GM12878 (cell line): ENCODE measurements around the gene SMARCB1. TPM values are rescaled to one million over a fixed set of nuclear protein-coding genes. Genes with fewer than 3 reads are reported as not detected.

ENCODE experiments used
- ATAC-seq: fragments of 200-7000 bp; cut with Tn5 transposase; 3 replicates; pipeline ENCODE4 v1.9.1; 2020; ENCODE audit warnings: mild to moderate bottlenecking, moderate library complexity
- BruUV-seq: library from RNA; stranded (reverse); fragments of 400-500 nt; replicated peaks from 2 replicates; lab custom pipeline; 2021; lab: Mats Ljungman, UMichigan
- CTCF ChIA-PET: fragments of 300-600 bp; sonication (Branson Sonifier 250); formaldehyde crosslinking; extraction: SDS; loops from one replicate; lab custom pipeline; 2021; ENCODE audit warnings: inconsistent platforms; lab: Yijun Ruan, JAX
- POLR2A ChIA-PET: fragments of 350-600 bp; formaldehyde crosslinking; extraction: SDS; loops from one replicate; lab custom pipeline; 2021; ENCODE audit warnings: inconsistent platforms; lab: Charles Lee
- RAD21 ChIA-PET: fragments of 300-600 bp; sonication (Branson Sonifier 250); formaldehyde crosslinking; loops from one replicate; lab custom pipeline; 2023; ENCODE audit warnings: antibody characterized with exemption; ENCODE audit not compliant: unreplicated experiment; lab: Charles Lee
- SMC1A ChIA-PET: fragments of 300-600 bp; sonication (Branson Sonifier 250); formaldehyde crosslinking; loops from one replicate; lab custom pipeline; 2023; ENCODE audit not compliant: unreplicated experiment, uncharacterized antibody; lab: Charles Lee
- DNase-seq: peaks from one replicate; pipeline ENCODE4 v3.0.0-alpha.2; 2011; ENCODE audit warnings: low read depth, low spot score
- FAIRE-seq: peaks from 3 replicates; lab custom pipeline; 2011; peaks lifted over from hg19 to GRCh38; lab: Jason Lieb, UNC
- H2AFZ ChIP-seq: 2 replicates; pipeline ENCODE4 v1.6.0; 2011; ENCODE audit warnings: low read depth, low read length, control low read depth; ENCODE audit not compliant: control insufficient read depth
- H3K27ac ChIP-seq: 2 replicates; pipeline ENCODE4 v1.5.1; 2011; ENCODE audit warnings: control low read depth; ENCODE audit not compliant: control insufficient read depth, insufficient read depth
- H3K27me3 ChIP-seq, 2 experiments: replicated peaks in 1 of 2; 2 replicates each; pipeline versions ENCODE4 v1.6.0 to v1.6.1; 2011; ENCODE audit warnings: low read length in 1 of 2; ENCODE audit not compliant: control insufficient read depth in 2 of 2, insufficient read depth in 2 of 2
- H3K36me3 ChIP-seq, 2 experiments: 2 replicates each; pipeline ENCODE4 v1.5.1; 2011; ENCODE audit warnings: low read length in 1 of 2; ENCODE audit not compliant: control insufficient read depth in 2 of 2, insufficient read depth in 2 of 2
- H3K4me1 ChIP-seq: 2 replicates; pipeline ENCODE4 v1.6.1; 2011; ENCODE audit warnings: mild to moderate bottlenecking, low read length, moderate library complexity, mixed read lengths; ENCODE audit not compliant: control insufficient read depth, insufficient read depth
- H3K4me2 ChIP-seq: 2 replicates; pipeline ENCODE4 v1.6.0; 2011; ENCODE audit warnings: control low read depth; ENCODE audit not compliant: control insufficient read depth, insufficient read depth
- H3K4me3 ChIP-seq: fragments of 200-600 bp; sonication (generic); 2 replicates; pipeline ENCODE4 v1.5.1; 2016
- H3K79me2 ChIP-seq: 2 replicates; pipeline ENCODE4 v1.6.0; 2011; ENCODE audit warnings: low read length; ENCODE audit not compliant: control insufficient read depth, insufficient read depth
- H3K9ac ChIP-seq: 2 replicates; pipeline ENCODE4 v1.8.0; 2011; ENCODE audit warnings: low read length, control low read depth, mixed read lengths; ENCODE audit not compliant: control insufficient read depth, insufficient read depth
- H3K9me3 ChIP-seq: replicated peaks from 3 replicates; pipeline ENCODE4 v1.5.1; 2011; ENCODE audit warnings: mild to moderate bottlenecking, low read length; ENCODE audit not compliant: control insufficient read depth, insufficient read depth
- H4K20me1 ChIP-seq: 2 replicates; pipeline ENCODE4 v1.6.0; 2011; ENCODE audit not compliant: control insufficient read depth, insufficient read depth
- ELK1 ChIP-seq: IDR thresholded peaks from 2 replicates; pipeline ENCODE4 v1.6.1; 2012; ENCODE audit warnings: low read depth, low read length, improper control_type of control experiment
- HCFC1 ChIP-seq: fragments of 150-350 bp; IDR thresholded peaks from 2 replicates; pipeline ENCODE4 v1.6.1; 2014; ENCODE audit warnings: low read length
- NFYB ChIP-seq: IDR thresholded peaks from 2 replicates; pipeline ENCODE4 v1.6.1; 2011; ENCODE audit warnings: low read depth, mild to moderate bottlenecking, low read length, improper control_type of control experiment, moderate library complexity; ENCODE audit not compliant: insufficient read depth
- NR2C1 ChIP-seq: fragments of 450-650 bp; IDR thresholded peaks from 2 replicates; pipeline ENCODE4 v1.6.1; 2017; ENCODE audit warnings: antibody characterized with exemption, mild to moderate bottlenecking, moderate library complexity
- NR2F1 ChIP-seq: fragments of 450-650 bp; conservative IDR thresholded peaks from 2 replicates; pipeline ENCODE4 v1.6.1; 2017; ENCODE audit warnings: mild to moderate bottlenecking
- NRF1 ChIP-seq: conservative IDR thresholded peaks from 2 replicates; pipeline ENCODE4 v1.6.1; 2011; ENCODE audit warnings: mild to moderate bottlenecking, low read depth, low read length, improper control_type of control experiment
- PAX8 ChIP-seq: fragments of 450-650 bp; IDR thresholded peaks from 2 replicates; pipeline ENCODE4 v1.6.1; 2017; ENCODE audit warnings: mild to moderate bottlenecking, moderate library complexity
- PKNOX1 ChIP-seq: fragments of 450-650 bp; IDR thresholded peaks from 2 replicates; pipeline ENCODE4 v1.6.1; 2016; ENCODE audit warnings: mild to moderate bottlenecking
- SRF ChIP-seq, 2 experiments: IDR thresholded peaks; 2 replicates each; pipeline ENCODE4 v1.6.1; 2011; ENCODE audit warnings: low read depth in 2 of 2, low read length in 2 of 2, mild to moderate bottlenecking in 1 of 2, moderate library complexity in 1 of 2
- WGBS: methylation state at CpG from one replicate; pipeline ENCODE4 v1.1.6; 2016; ENCODE audit warnings: low lambda C conversion rate; ENCODE audit not compliant: insufficient replicate concordance, insufficient coverage; ENCODE audit errors: missing lambda C conversion rate; 5-methylcytosine and 5-hydroxymethylcytosine counted together
- in situ Hi-C: fragments of 300-500 bp; cut with MboI; formaldehyde crosslinking; loops from 9 replicates; pipeline ENCODE4 v1.14.3; 2018; ENCODE audit warnings: mixed read lengths
- intact Hi-C: fragments of 100-400 bp; cut with micrococcal nuclease; formaldehyde crosslinking; loops from one replicate; pipeline ENCODE4 v1.14.2; 2022; ENCODE audit not compliant: unreplicated experiment
- polyA plus RNA-seq, 11 experiments: library from polyadenylated mRNA; depleted of rRNA in 4 of 11; unstranded in 6 of 11; stranded (reverse) in 5 of 11; fragments of >200 nt; fragmentation: Nextera tagmentation in 4 of 11; fragmentation: Illumina TruSeq in 1 of 11; extraction: Ambion mirVana in 4 of 11; extraction: Trizol in 1 of 11; gene quantifications; 1 replicate in 1 of 11; 2 replicates in 10 of 11; pipeline versions ENCODE4 v1.2.1 to v1.2.3, GENCODE V29; 2011 to 2016; ENCODE audit warnings: inconsistent platforms in 2 of 11, missing spikeins in 2 of 11, low read depth in 1 of 11
- total RNA-seq, 4 experiments: library from RNA; depleted of rRNA in 3 of 4; stranded (reverse); fragments of >200 nt in 3 of 4; fragmentation: Illumina TruSeq in 1 of 4; extraction: Trizol in 1 of 4; gene quantifications; 2 replicates each; pipeline versions ENCODE4 v1.2.1 to v1.2.3, GENCODE V29; 2013 to 2021

The SMARCB1 gene
- total and polyA plus RNA-seq, 10 of the 15 experiments (the other 5 are each of a cell fraction or from before 2014, with no cell fraction given): 9.1 to 215 (median 183) TPM

- CTCF ChIA-PET: no interaction called here
- TF ChIP-seq NR2C1: no peak
- TF ChIP-seq NR2F1: no peak
- no peak for TF ChIP-seq NRF1
- TF ChIP-seq NFYB: no peak
- no peak for TF ChIP-seq ELK1
- no peak for TF ChIP-seq PKNOX1
- no peak for TF ChIP-seq HCFC1
- no peak for TF ChIP-seq PAX8
- TF ChIP-seq SRF (IDR thresholded peaks at IDR 0.05; ENCODE audit: low read depth in 2 of 2, low read length in 2 of 2): no peak
- in situ Hi-C loops: no loop called here
- H3K27ac ChIP-seq: no peak overlapping the region
- no peak for FAIRE-seq
- intact Hi-C loops: no loop called here
- POLR2A ChIA-PET: no interaction called here
- RAD21 ChIA-PET: no interaction called here
- H4K20me1 ChIP-seq: no peaks in the 10 kb centered on the region
- no peak overlapping the region; the same call in 1 of the 2 replicates for H3K4me2 ChIP-seq
- no TSS peak for BruUV-seq
- no peaks in the 10 kb centered on the region; the same call in 1 of the 2 replicates for H3K79me2 ChIP-seq
- no peak for ATAC-seq
- H3K27me3 ChIP-seq: no peaks in the 10 kb centered on the region
- no peak overlapping the region for H3K9ac ChIP-seq
- H3K4me3 ChIP-seq: no peak overlapping the region
- SMC1A ChIA-PET: no interaction called here
- H3K4me1 ChIP-seq: peaks cover 36% of the 10 kb centered on the region
- H3K9me3 ChIP-seq: no peaks in the 10 kb centered on the region
- WGBS: 95% methylated on average over 7 of the region's 7 CpGs
- peaks cover 0 to 13% of the 10 kb centered on the region in 2 experiments; a peak in 2 of 4 replicates for H3K36me3 ChIP-seq
- DNase-seq: no peak
- no peak overlapping the region for H2AFZ ChIP-seq
Measured at GRCh38 chr22:23840026-23840425, 53.3 kb downstream of the SMARCB1 start.
